ENCODE measurements around the gene PPP1R26. TPM values are rescaled to one million over a fixed set of nuclear protein-coding genes. Genes with fewer than 3 reads are reported as not detected.

Gene PPP1R26
- total and polyA plus RNA-seq, 9 of the 15 experiments (the other 6 are each of a cell fraction or from before 2014, with no cell fraction given), result 0.77 to 26.8 (median 9.3) TPM

DNA sequence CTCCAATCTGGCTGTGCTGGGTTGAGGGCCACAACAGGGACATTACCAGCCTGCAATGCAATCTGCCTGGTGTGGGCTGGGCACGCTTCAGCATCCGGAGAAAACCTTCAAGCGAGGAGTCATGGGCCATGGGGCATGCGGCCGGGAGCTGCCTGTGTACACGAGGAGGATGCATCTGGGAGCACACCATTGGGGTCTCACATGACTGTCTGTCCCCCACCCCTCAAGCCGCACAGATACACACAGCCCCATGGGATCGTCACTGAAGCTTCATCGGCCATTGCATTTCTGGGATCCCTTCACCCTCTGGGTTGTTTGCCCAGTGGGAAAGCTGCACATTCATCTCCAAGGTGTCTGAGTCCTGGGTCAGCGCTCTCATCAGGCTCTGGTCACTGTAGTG lies 51.5 kb downstream of the PPP1R26 start:
- intact Hi-C loops (cut with micrococcal nuclease), result no loop called here
- peaks cover 8 to 26% of the 10 kb centered on the region in 2 experiments; a peak in 3 of 5 replicates for H3K27me3 ChIP-seq (ENCODE audit: control insufficient read depth in 2 of 2, insufficient read depth in 2 of 2, low read length in 2 of 2)
- no peaks in the 10 kb centered on the region for H3K79me2 ChIP-seq (ENCODE audit: control insufficient read depth, insufficient read depth, low read length)
- FAIRE-seq (no peak), ATAC-seq (no peak), DNase-seq (ENCODE audit: extremely low read depth in 1 of 4, low spot score in 3 of 4) (no peak)
- in situ Hi-C loops (cut with MboI), result no loop called here
- WGBS (ENCODE audit: insufficient coverage, low coverage, missing lambda C conversion rate), result 23% methylated on average over 10 of the region's 10 CpGs
- no peaks in the 10 kb centered on the region for H3K9me3 ChIP-seq (replicated peaks; ENCODE audit: control insufficient read depth, insufficient read depth, low read depth, low read length)
- peaks cover 9 to 13% of the 10 kb centered on the region in 2 experiments; a peak in 3 of 5 replicates for H3K4me1 ChIP-seq (replicated peaks in 1 of 2; ENCODE audit: control insufficient read depth in 2 of 2, insufficient read depth in 2 of 2, low read length in 2 of 2)
- ChIA-PET CTCF (ENCODE audit: low intra/inter-chr PET ratio) (no interaction called here), POLR2A (interaction anchor here (0.6 kb wide), 1 partner anchor 634 kb away, joined by 3 read pairs; no protein-coding TSS in a partner anchor)
- no peaks in the 10 kb centered on the region for H3K9me1 ChIP-seq (ENCODE audit: control insufficient read depth, insufficient read depth, low read length)
- no peak overlapping the region for H3K9ac ChIP-seq (ENCODE audit: insufficient read depth in 1 of 2, low read depth in 2 of 2, low read length in 2 of 2)
- H3K4me2 ChIP-seq (ENCODE audit: insufficient read depth, low read length), result no peak overlapping the region
- BruUV-seq (replicated peaks), result no TSS peak
- no peak overlapping the region for H2AFZ ChIP-seq (ENCODE audit: low read depth, low read length)
- H3K27ac ChIP-seq (ENCODE audit: extremely low read depth, low read depth, low read length), result no peak overlapping the region
- no peaks in the 10 kb centered on the region for H4K20me1 ChIP-seq (replicated peaks; ENCODE audit: control insufficient read depth, insufficient read depth, low read length)
- H3K4me3 ChIP-seq, result no peak overlapping the region
- H3K36me3 ChIP-seq (ENCODE audit: control insufficient read depth, insufficient read depth, low read length), result no peaks in the 10 kb centered on the region
- TF ChIP-seq, protein P1, sequence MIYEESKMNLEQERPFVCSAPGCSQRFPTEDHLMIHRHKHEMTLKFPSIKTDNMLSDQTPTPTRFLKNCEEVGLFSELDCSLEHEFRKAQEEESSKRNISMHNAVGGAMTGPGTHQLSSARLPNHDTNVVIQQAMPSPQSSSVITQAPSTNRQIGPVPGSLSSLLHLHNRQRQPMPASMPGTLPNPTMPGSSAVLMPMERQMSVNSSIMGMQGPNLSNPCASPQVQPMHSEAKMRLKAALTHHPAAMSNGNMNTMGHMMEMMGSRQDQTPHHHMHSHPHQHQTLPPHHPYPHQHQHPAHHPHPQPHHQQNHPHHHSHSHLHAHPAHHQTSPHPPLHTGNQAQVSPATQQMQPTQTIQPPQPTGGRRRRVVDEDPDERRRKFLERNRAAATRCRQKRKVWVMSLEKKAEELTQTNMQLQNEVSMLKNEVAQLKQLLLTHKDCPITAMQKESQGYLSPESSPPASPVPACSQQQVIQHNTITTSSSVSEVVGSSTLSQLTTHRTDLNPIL (CRISPR knock-in tag; IDR thresholded peaks at IDR 0.05), result no peak
- TF ChIP-seq, protein P2, sequence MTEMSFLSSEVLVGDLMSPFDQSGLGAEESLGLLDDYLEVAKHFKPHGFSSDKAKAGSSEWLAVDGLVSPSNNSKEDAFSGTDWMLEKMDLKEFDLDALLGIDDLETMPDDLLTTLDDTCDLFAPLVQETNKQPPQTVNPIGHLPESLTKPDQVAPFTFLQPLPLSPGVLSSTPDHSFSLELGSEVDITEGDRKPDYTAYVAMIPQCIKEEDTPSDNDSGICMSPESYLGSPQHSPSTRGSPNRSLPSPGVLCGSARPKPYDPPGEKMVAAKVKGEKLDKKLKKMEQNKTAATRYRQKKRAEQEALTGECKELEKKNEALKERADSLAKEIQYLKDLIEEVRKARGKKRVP (CRISPR knock-in tag; IDR thresholded peaks at IDR 0.05), result no peak
- TF ChIP-seq ZNF699 (CRISPR knock-in tag; IDR thresholded peaks at IDR 0.05; ENCODE audit: insufficient replicate concordance), result no peak
- no peak for TF ChIP-seq TCF7 (IDR thresholded peaks at IDR 0.05; ENCODE audit: borderline replicate concordance)
- no peak for TF ChIP-seq ZNF77 (CRISPR knock-in tag; IDR thresholded peaks at IDR 0.05)
- TF ChIP-seq EHMT2 (IDR thresholded peaks at IDR 0.05), result no peak
- no peak for TF ChIP-seq RAD21 (CRISPR knock-in tag; conservative IDR thresholded peaks at IDR 0.05 in 1 of 2, IDR thresholded peaks at IDR 0.05 in 1 of 2)
- TF ChIP-seq BMI1 (IDR thresholded peaks at IDR 0.05; ENCODE audit: low read length), result no peak
- no peak for TF ChIP-seq EWSR1 (IDR thresholded peaks at IDR 0.05; ENCODE audit: borderline replicate concordance, low read depth, partially characterized antibody)
- no peak for TF ChIP-seq SIN3B (IDR thresholded peaks at IDR 0.05; ENCODE audit: low read depth)
- TF ChIP-seq, protein P3, sequence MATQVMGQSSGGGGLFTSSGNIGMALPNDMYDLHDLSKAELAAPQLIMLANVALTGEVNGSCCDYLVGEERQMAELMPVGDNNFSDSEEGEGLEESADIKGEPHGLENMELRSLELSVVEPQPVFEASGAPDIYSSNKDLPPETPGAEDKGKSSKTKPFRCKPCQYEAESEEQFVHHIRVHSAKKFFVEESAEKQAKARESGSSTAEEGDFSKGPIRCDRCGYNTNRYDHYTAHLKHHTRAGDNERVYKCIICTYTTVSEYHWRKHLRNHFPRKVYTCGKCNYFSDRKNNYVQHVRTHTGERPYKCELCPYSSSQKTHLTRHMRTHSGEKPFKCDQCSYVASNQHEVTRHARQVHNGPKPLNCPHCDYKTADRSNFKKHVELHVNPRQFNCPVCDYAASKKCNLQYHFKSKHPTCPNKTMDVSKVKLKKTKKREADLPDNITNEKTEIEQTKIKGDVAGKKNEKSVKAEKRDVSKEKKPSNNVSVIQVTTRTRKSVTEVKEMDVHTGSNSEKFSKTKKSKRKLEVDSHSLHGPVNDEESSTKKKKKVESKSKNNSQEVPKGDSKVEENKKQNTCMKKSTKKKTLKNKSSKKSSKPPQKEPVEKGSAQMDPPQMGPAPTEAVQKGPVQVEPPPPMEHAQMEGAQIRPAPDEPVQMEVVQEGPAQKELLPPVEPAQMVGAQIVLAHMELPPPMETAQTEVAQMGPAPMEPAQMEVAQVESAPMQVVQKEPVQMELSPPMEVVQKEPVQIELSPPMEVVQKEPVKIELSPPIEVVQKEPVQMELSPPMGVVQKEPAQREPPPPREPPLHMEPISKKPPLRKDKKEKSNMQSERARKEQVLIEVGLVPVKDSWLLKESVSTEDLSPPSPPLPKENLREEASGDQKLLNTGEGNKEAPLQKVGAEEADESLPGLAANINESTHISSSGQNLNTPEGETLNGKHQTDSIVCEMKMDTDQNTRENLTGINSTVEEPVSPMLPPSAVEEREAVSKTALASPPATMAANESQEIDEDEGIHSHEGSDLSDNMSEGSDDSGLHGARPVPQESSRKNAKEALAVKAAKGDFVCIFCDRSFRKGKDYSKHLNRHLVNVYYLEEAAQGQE (IDR thresholded peaks at IDR 0.05; ENCODE audit: borderline replicate concordance), result no peak
- TF ChIP-seq, protein P3 (CRISPR knock-in tag; IDR thresholded peaks at IDR 0.05; ENCODE audit: low read depth), result no peak
- TF ChIP-seq ZSCAN29 (IDR thresholded peaks at IDR 0.05), result no peak

Data from K562 (cell line).